Mammary epithelial cell (primary cell): ENCODE measurements around the gene ITPR3.

Source experiments
- EZH2 ChIP-seq: IDR thresholded peaks from 2 replicates; pipeline ENCODE4 v1.6.1; 2012; ENCODE audit warnings: low read length, inconsistent platforms, borderline replicate concordance
- TF ChIP-seq, protein P1 (sequence below), 2 donors: IDR thresholded peaks in 1 of 2; conservative IDR thresholded peaks in 1 of 2; 2 replicates each; pipeline ENCODE4 v1.5.1; 2011 to 2012; ENCODE audit warnings: inconsistent platforms in 2 of 2, low read length in 2 of 2, mild to moderate bottlenecking in 2 of 2, control low read depth in 1 of 2, low read depth in 1 of 2; ENCODE audit not compliant: insufficient read depth in 1 of 2; ENCODE audit errors: extremely low read depth in 1 of 2

DNA sequence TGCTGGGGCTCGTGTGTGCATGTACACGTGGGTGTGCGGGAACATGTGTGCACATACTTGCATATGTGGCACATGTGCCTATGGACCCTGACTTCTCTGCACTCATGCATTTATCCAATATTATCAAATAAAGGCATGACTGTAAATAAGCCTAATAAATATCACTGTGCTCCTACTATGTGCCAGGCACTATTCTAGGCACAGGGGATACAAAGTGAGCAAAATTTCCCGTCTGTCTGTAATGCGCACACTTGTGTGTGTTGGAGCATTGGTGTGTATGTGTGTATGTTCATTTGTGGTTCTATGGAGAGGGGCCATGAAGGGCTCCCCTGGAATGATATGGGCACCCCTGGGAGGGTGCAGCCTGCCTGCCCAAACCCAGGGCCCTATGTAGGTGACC is 41.9 kb downstream of the ITPR3 start:
- TF ChIP-seq, protein P1, sequence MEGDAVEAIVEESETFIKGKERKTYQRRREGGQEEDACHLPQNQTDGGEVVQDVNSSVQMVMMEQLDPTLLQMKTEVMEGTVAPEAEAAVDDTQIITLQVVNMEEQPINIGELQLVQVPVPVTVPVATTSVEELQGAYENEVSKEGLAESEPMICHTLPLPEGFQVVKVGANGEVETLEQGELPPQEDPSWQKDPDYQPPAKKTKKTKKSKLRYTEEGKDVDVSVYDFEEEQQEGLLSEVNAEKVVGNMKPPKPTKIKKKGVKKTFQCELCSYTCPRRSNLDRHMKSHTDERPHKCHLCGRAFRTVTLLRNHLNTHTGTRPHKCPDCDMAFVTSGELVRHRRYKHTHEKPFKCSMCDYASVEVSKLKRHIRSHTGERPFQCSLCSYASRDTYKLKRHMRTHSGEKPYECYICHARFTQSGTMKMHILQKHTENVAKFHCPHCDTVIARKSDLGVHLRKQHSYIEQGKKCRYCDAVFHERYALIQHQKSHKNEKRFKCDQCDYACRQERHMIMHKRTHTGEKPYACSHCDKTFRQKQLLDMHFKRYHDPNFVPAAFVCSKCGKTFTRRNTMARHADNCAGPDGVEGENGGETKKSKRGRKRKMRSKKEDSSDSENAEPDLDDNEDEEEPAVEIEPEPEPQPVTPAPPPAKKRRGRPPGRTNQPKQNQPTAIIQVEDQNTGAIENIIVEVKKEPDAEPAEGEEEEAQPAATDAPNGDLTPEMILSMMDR (conservative IDR thresholded peaks at IDR 0.05 in 1 of 2, IDR thresholded peaks at IDR 0.05 in 1 of 2; ENCODE audit: extremely low read depth in 1 of 2, insufficient read depth in 1 of 2, low read depth in 1 of 2, low read length in 2 of 2): no peak
- no peak for TF ChIP-seq EZH2
